Measurements from ENCODE around the gene ANKDD1A. TPM values are rescaled to one million over a fixed set of nuclear protein-coding genes. Genes with fewer than 3 reads are reported as not detected.

The ANKDD1A gene
- total RNA-seq, 1 experiment from 2014 or later, result 0.16 TPM

DNA sequence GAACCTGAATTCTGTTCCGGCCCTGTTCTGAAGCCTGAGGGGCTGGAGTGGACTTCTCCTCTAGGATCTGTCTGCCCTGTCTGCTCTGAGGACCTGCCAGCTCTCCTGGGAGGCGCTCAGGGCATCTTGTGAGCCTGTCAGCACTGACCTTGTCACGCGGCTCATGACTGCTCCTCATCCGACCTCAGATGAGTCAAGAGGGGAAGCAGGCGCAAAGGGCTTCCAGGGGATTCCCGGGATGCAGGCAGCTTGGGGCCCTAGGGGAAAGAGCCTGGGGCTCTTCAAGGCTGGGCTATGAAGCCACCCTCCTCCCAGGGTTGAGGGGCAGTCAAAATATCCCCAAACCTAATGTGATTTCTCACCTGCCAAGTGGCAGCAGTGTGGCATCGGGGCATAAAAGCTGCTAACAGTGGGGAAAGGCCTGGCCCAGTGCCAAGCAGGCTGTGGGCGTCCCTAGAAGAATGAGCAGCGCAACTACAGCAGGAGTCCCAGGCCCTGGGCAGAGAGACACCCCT, 27.6 kb upstream of the ANKDD1A start:
- intact Hi-C loops (cut with micrococcal nuclease), result no loop called here
- BruUV-seq (replicated peaks), result no TSS peak

DNA sequence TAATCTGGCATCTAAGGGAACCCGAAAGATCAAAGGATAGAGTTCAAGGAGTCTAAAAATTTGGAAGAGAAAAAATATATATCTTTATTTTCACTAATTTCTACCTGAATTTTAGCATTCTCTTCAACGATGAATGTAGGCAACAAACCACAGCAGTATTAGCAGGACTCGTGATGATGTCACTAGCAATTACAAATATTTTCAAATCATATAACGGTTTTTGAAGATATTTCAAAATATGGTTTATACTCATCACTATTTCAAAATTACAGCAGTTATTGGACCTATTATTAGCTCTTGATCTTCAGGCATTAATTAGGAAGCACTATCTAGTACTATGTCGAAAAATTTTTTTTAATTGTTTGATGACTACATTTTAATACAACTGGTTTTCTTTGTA, 27.0 kb upstream of the ANKDD1A start:
- Mint-ChIP-seq H3K4me3 (ENCODE audit: unreplicated experiment) (no peak overlapping the region), H3K9me3 (ENCODE audit: unreplicated experiment) (no peaks in the 10 kb centered on the region), H3K27ac (ENCODE audit: low read depth, unreplicated experiment) (no peak overlapping the region), H3K4me1 (ENCODE audit: insufficient read depth, unreplicated experiment) (peaks cover 9% of the 10 kb centered on the region), H3K36me3 (ENCODE audit: insufficient read depth, unreplicated experiment) (no peaks in the 10 kb centered on the region), H3K27me3 (ENCODE audit: insufficient read depth, unreplicated experiment) (no peaks in the 10 kb centered on the region)
- DNase-seq (ENCODE audit: unreplicated experiment), result no peak
- intact Hi-C loops (cut with micrococcal nuclease), result no loop called here
- CTCF ChIA-PET, result interaction anchor here (0.6 kb wide), 1 partner anchor 128 kb away, joined by 4 read pairs; no protein-coding TSS in a partner anchor
- BruUV-seq (replicated peaks), result no TSS peak
- TF ChIP-seq CTCF (IDR thresholded peaks at IDR 0.05; ENCODE audit: unreplicated experiment), result no peak
- POLR2A ChIA-PET, result no interaction called here

More for the DNA sequence above, 27.6 kb upstream of the ANKDD1A start:
- peak; percentile 79 for DNase-seq (ENCODE audit: unreplicated experiment)
- no peaks in the 10 kb centered on the region for H3K36me3 Mint-ChIP-seq (ENCODE audit: insufficient read depth, unreplicated experiment)
- CTCF ChIA-PET, result no interaction called here
- no peak for TF ChIP-seq CTCF (IDR thresholded peaks at IDR 0.05; ENCODE audit: unreplicated experiment)
- no peaks in the 10 kb centered on the region for H3K27me3 Mint-ChIP-seq (ENCODE audit: insufficient read depth, unreplicated experiment)
- POLR2A ChIA-PET, result no interaction called here
- H3K4me1 Mint-ChIP-seq (ENCODE audit: insufficient read depth, unreplicated experiment), result peaks cover 9% of the 10 kb centered on the region
- H3K4me3 Mint-ChIP-seq (ENCODE audit: unreplicated experiment), result no peak overlapping the region
- H3K27ac Mint-ChIP-seq (ENCODE audit: low read depth, unreplicated experiment), result no peak overlapping the region
- no peaks in the 10 kb centered on the region for H3K9me3 Mint-ChIP-seq (ENCODE audit: unreplicated experiment)

GRCh38 chr15:64888336-64888735, 23.4 kb upstream of the ANKDD1A start:
- POLR2A ChIA-PET, result no interaction called here
- Mint-ChIP-seq H3K27ac (ENCODE audit: low read depth, unreplicated experiment) (no peak overlapping the region), H3K4me1 (ENCODE audit: insufficient read depth, unreplicated experiment) (peaks cover 9% of the 10 kb centered on the region), H3K9me3 (ENCODE audit: unreplicated experiment) (no peaks in the 10 kb centered on the region), H3K4me3 (ENCODE audit: unreplicated experiment) (no peak overlapping the region), H3K36me3 (ENCODE audit: insufficient read depth, unreplicated experiment) (no peaks in the 10 kb centered on the region), H3K27me3 (ENCODE audit: insufficient read depth, unreplicated experiment) (no peaks in the 10 kb centered on the region)
- BruUV-seq (replicated peaks), result no TSS peak
- no peak for TF ChIP-seq CTCF (IDR thresholded peaks at IDR 0.05; ENCODE audit: unreplicated experiment)
- CTCF ChIA-PET, result interaction anchor here (0.6 kb wide), 1 partner anchor 148 kb away, joined by 4 read pairs; no protein-coding TSS in a partner anchor
- intact Hi-C loops (cut with micrococcal nuclease), result no loop called here
- DNase-seq (ENCODE audit: unreplicated experiment), result no peak

GRCh38 chr15:64891561-64891960, 20.1 kb upstream of the ANKDD1A start:
- ChIA-PET POLR2A (no interaction called here), CTCF (interaction anchor here (0.6 kb wide), 1 partner anchor 20 kb away, joined by 4 read pairs; the partner anchor contains the start of gene ANKDD1A)
- no peaks in the 10 kb centered on the region for H3K9me3 Mint-ChIP-seq (ENCODE audit: unreplicated experiment)
- no peaks in the 10 kb centered on the region for H3K27me3 Mint-ChIP-seq (ENCODE audit: insufficient read depth, unreplicated experiment)
- H3K27ac Mint-ChIP-seq (ENCODE audit: low read depth, unreplicated experiment), result no peak overlapping the region
- H3K4me3 Mint-ChIP-seq (ENCODE audit: unreplicated experiment), result no peak overlapping the region
- no peaks in the 10 kb centered on the region for H3K36me3 Mint-ChIP-seq (ENCODE audit: insufficient read depth, unreplicated experiment)
- no peak for TF ChIP-seq CTCF (IDR thresholded peaks at IDR 0.05; ENCODE audit: unreplicated experiment)
- no peak for DNase-seq (ENCODE audit: unreplicated experiment)
- intact Hi-C loops (cut with micrococcal nuclease), result no loop called here
- BruUV-seq (replicated peaks), result no TSS peak
- H3K4me1 Mint-ChIP-seq (ENCODE audit: insufficient read depth, unreplicated experiment), result peaks cover 1% of the 10 kb centered on the region

Data from MCF 10A (cell line).